DMS114 treated with DMSO at 0.1 percent for 48 hours (cell line): ENCODE data around the gene MYO5B.

ENCODE experiments used
- DNase-seq: peaks from one replicate; lab custom pipeline; 2025; ENCODE audit not compliant: unreplicated experiment; lab: John Stamatoyannopoulos, UW

The MYO5B gene

GRCh38 chr18:50022985-50023384 is 172.0 kb downstream of the MYO5B start:
- no peak for DNase-seq

- no peak for DNase-seq
These were observed 180.3 kb downstream of the MYO5B start for GRCh38 chr18:50014606-50015005.

GRCh38 chr18:50013363-50014138 is 181.4 kb downstream of the MYO5B start:
- DNase-seq = no peak

GRCh38 chr18:50011813-50012435 is 183.0 kb downstream of the MYO5B start:
- DNase-seq = no peak

- no peak for DNase-seq
These were observed 185.1 kb downstream of the MYO5B start for GRCh38 chr18:50009773-50010335.

- no peak for DNase-seq
These were observed 186.6 kb downstream of the MYO5B start for GRCh38 chr18:50008306-50008705.

GRCh38 chr18:50006470-50007046 is 188.4 kb downstream of the MYO5B start:
- DNase-seq = no peak

GRCh38 chr18:50004013-50004412 is 190.9 kb downstream of the MYO5B start:
- no peak for DNase-seq

- DNase-seq = no peak
These were observed 192.2 kb downstream of the MYO5B start for GRCh38 chr18:50002781-50003180.

- DNase-seq = no peak
These were observed 194.7 kb downstream of the MYO5B start for GRCh38 chr18:50000227-50000626.

GRCh38 chr18:49999128-49999527 is 195.8 kb downstream of the MYO5B start:
- no peak for DNase-seq

- no peak for DNase-seq
These were observed 197.4 kb downstream of the MYO5B start for GRCh38 chr18:49997558-49997957.

- no peak for DNase-seq
These were observed 200.5 kb downstream of the MYO5B start for GRCh38 chr18:49994410-49994809.

GRCh38 chr18:49993299-49993698 is 201.6 kb downstream of the MYO5B start:
- no peak for DNase-seq

- DNase-seq = no peak
These were observed 206.2 kb downstream of the MYO5B start for GRCh38 chr18:49988733-49989132.

GRCh38 chr18:49988101-49988500 is 206.8 kb downstream of the MYO5B start:
- no peak for DNase-seq

GRCh38 chr18:49985236-49985635 is 209.7 kb downstream of the MYO5B start:
- no peak for DNase-seq

GRCh38 chr18:49980896-49981295 is 214.1 kb downstream of the MYO5B start:
- no peak for DNase-seq

- no peak for DNase-seq
These were observed 218.0 kb downstream of the MYO5B start for GRCh38 chr18:49976795-49977560.

- no peak for DNase-seq
These were observed 218.9 kb downstream of the MYO5B start for GRCh38 chr18:49976001-49976400.

- no peak for DNase-seq
These were observed 220.9 kb downstream of the MYO5B start for GRCh38 chr18:49974079-49974478.
